GM19099 (cell line): ENCODE measurements around the gene MAF.

Source experiments
- POLR2A ChIP-seq: IDR thresholded peaks from 3 replicates; pipeline ENCODE4 v1.6.1; 2011; ENCODE audit warnings: low read depth; ENCODE audit not compliant: insufficient read length; ENCODE audit errors: extremely low read depth

MAF gene

DNA sequence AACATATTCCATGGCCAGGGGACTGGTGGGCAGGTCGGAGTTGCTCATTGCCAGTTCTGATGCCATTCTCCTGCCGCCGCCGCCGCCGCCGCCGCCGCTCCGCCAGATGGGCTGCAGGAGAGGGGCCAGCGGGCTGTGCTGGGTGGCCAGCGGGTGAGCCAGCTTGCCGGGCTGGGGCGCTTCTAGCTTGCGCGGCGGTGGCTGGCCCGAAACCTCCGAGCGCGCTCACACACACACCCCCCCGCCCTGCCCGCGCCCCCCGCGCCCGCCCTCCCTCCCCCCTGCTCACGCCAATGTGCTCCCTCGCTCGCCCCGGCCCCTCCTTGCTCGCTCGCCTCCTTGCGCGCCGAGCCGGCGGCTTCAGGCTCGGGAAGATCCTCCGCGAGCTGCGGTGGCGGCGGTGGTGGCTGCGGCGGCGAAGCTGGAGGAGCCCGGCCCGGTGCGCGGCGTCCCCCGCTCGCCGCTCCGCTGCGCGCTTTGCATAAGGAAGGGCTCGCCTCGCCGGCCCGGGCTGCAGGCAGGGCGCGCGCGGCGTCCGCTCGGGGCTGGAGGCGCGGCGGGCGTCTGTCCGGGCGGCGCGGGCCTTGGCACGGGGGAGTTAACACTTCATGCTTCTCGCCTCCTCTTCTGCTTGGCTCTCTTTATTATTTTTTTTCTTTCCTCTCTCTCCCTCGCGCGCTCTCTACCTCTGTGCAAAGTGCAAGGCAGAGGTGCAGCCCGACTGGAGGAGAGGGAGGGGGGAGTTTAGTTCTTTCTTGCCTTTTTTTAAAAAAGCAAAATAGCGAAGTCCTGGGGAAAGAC, 500 bp downstream of the MAF start:
- no peak for TF ChIP-seq POLR2A

DNA sequence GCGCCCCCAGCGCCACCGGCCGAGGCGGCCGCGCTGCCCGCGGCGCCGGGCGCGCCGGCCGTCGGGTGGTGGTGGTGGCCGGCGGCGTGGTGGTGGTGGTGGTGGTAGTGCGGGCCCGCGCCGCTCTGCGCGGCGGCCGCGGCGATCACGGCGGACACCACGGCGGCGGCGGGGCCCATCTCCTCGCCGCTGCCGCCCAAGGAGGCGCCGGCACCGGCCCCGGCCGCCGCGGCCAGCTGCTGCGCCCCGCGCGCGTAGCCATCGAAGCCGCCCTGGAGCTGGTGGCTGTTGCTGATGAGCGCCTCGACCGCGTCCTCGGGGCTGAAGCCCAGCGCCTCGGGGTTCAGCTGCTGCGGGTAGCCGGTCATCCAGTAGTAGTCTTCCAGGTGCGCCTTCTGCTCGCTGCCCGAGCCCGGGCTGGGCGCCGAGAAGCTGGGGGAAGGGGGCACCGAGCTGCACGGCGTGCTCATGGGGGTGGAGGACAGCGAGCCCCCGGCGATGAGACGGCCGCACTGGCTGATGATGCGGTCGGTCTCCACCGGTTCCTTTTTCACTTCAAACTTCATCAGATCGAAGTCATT, 1.2 kb downstream of the MAF start:
- TF ChIP-seq POLR2A: no peak

DNA sequence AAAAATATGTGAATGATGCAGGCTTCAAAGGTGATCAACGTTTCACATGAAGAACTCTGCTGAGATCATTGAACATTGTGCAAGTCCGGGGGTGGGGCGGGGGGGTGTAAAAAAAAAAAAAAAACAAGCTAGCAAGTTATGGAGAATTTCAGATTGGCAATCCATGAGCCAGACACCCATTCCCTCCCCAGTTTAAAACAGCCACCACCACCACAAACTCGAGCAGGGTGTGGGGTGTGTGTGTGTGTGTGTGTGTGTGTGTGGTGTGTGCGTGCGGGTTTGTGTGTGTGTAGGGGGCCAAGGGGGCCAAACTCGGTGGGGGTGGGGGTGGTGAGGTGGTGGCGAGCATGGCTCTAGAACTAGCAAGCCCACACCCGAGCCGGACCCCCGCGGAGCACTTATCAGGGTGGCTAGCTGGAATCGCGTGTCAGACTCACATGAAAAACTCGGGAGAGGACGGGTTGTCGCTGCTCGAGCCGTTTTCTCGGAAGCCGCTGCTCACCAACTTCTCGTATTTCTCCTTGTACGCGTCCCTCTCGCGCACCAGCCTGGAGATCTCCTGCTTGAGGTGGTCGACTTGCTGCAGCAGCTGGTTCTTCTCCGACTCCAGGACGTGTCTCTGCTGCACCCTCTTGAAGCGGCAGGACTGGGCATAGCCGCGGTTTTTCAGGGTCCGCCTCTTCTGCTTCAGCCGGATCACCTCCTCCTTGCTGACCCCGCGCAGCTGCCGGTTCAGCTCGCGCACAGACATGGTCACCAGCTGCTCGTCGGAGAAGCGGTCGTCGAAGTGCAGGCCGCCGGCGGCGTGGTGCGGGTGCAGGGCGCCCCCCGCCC, 2.0 kb downstream of the MAF start:
- no peak for TF ChIP-seq POLR2A

DNA sequence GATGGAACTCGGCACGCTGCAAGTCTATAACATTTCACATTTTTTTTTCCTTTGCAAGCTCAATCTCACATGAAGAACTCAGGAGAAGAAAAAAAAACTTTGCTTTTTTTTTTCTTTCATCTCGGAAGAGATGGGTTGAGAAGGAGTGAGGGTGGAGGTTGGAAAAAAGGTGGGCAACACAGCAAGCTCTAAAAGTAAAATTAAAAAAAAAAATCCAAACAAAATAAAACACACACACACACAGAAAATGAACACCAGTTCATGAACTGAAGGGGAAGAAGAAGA, 2.5 kb downstream of the MAF start:
- TF ChIP-seq POLR2A: no peak

DNA sequence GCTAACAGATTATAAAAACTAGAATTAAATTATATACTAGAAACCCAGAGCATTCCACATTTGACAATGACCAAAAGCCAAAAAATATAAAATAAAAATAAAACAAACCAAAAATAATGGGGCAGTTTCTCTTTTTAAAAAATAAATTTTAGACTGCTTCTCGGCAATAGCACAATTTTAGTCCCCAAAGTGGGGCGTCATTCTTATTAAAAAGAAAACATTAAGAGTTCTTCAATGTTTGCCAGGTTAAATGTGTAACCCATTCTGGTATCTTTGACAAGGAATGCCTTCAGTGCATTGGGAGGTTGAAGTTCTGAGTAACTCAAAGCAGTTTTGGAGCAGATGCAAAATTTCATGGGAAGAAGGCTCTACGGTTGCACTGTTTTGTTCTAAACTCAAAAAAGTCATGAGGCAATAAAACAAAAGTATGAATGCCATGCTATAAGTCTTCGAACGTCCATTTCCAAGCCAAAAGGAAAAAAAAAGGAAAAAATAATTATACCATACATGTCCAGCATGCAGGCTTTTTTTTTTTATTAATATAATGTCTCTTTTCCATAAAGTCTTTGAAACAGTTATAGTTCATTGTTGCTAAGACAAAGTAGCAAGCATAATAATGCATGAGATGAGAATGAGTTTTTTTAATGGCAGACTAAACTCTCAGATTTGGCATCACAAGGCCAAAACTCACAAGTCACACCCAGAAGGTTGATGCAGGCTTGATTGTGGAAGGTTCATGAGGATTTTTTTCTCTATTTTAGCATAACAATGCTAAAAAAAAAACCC, 3.1 kb downstream of the MAF start:
- TF ChIP-seq POLR2A: no peak

DNA sequence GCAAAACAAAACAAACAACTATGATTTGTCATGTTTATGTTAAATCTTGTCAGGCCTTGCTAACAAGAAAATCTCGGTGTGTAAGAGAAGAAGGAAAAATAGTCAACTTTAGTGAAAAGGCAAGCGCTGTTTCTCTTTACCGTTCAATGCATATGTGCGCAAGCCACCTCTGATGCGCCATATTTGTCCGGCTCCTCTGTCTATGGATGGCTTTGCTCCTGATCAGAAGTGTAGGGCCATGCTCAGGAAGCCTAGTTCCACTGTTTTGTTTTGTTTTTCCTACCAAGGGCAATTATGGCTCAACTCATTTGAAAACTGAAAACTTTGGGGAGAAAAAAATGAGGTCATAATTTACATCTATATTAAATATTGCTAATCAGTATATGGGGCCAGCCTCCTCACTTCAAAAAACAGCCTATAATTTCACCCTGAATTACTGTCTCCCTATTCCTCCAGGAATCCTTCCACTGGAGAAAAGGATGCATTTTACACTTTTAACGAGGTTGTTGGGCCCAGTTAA, 4.5 kb downstream of the MAF start:
- no peak for TF ChIP-seq POLR2A

DNA sequence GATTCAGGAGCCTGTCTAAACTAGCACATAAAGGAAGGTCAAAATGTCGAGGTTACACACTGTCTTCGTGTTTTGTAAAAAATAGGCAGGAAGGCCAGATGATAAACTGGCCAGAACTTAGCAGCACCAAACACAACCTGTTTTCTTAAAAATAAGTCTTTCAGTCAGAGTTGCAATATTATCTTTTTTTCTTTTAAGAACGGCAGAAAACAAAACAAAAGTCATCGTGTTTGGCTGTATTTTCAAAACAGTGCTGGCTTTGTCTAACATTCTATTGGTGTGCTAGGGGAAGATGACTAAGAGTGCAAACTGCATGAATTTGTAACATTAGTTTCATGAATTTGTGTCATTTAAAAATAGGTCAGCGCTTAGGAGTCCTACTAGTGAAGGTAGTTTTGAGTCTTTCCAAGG, 5.3 kb downstream of the MAF start:
- no peak for TF ChIP-seq POLR2A

DNA sequence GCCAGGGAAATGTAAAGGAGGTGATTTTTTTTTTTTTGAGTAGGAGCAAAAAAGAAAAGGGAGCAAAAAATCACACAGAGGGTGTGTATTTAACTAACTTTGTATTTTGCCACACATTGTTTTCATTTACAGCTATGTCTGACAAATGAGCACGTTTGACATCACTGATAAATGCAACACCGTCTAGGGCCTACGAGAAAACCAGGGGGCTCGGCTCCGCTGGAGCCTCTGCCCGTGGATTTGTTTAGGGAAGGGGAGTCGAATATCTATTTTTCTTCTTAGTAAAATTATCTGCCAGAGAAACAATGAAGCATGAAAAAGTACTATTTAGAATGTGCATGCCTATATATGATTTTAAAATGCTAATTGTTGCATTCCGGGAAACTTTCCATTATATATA, 6.8 kb downstream of the MAF start:
- no peak for TF ChIP-seq POLR2A

DNA sequence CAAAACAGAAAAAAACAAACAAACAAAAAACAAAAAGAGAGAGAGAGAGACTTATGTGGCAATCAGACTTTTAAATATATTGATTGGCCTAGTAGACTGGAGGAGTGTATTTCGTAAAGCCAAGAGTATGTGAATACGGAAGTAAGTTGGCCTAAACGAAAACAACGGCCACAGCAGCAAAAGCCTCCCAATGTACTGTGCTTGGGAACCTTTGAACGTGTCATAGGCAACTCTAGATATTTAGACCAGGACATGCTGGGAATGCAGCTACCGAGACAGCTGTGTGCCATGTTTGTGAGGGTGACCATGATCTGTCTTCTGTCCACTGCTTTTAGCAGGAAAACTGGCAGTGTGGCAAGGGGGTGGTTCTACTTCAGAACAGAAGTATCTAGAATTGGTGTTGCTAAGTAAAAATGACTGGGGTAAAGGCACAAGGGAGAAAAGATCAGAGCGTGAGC, 7.4 kb downstream of the MAF start:
- TF ChIP-seq POLR2A: no peak

DNA sequence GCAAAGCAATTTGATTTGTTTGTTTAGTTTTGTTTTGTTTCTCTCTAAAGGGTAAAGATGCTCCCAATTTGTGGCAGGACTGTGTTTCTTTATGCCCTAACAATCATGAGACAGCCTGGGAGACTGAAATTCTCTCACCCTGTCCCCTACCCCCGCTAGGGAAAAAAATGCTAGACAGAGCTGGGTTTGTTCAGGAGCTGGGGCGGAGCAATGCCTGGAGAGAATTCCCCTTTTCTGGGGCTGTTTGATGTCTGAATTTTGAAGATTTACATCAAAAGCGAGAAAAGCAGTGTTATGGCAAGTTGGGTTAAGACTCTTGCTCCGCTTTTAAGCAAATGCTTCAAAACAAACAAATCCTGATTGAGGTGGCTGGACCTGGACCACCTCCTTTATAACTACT, 8.4 kb downstream of the MAF start:
- TF ChIP-seq POLR2A: no peak

DNA sequence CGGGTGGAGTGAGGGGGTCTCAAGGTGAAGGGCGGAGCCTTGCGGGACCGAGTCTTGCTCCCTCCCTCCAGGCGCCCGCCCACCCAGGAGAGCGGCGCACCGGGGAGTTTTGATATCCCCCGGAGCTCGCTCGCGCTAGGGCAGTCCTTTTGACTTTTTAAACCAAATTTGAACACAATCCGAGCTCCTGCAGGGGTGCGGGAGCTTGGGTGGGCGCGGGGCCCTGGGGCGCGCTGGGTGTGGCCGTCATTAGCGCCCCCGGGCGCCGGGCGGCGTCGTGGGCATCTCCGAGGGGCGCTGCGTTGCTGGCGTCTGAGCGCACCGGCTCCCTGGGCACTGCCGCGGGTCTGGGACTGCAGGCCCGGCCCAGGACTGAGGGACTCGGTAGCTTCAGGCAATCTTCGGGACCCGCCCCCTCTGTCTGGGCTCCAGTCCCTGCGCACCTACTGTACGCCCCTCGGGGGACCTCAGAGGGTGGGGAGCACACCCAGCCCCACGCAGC, 10.9 kb downstream of the MAF start:
- TF ChIP-seq POLR2A: no peak

DNA sequence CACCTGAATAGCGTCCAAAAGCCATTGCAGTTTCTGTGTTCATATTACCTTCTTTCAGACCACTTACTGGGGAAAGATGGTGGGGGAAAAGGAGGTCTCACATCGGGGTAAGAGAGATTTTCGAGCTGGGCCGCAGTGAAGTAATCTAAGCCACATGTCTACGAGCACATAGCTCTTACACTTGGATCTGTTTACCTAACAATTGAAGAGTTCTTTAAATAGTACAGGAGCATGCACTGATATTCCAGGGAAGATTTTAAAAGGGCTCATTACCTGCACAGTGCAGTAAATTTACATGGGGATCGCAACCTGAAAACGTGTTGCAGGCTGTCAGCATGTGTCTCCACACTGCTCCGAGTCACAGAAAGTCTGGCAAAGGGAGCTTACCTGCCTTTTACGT, 12.6 kb downstream of the MAF start:
- no peak for TF ChIP-seq POLR2A

DNA sequence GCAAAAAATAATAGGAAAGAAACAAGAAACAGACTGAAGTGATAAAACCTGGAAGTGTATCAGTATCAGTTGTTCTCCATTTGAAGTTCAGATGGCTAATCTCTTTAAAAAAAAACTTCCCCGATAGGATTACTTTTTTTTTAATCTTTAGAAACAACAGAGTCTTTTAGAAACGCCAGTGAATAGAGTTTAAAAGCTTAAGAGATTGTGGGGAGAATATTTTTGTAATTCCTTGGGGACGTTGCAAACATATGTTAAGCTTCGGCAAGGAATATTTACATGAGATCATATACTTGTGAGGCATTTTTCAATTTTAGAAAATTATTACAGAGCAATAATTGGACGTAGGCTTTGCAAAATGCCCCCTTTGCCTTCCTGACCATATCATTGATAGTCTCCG, 13.2 kb downstream of the MAF start:
- TF ChIP-seq POLR2A: no peak

DNA sequence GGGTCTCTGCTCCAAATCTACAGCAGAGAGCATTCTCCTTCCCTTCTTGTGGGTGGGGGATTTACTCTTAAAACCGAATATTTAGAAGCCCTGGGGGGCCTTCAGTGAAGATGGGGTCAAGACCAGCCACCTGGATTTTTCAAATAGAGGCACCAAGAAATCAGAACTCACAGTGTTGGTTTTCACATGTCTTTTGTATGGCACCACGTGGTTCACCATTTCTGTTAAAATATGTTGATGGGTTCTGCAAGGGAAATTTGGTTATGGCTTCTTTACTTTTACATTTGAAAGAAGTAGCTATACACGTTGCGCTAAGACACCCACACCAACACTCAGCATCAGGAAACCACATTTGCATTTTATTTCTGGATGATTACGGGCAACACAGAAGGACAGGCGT, 17.7 kb downstream of the MAF start:
- no peak for TF ChIP-seq POLR2A
